Measurements from ENCODE around the gene STPG4.

DNA sequence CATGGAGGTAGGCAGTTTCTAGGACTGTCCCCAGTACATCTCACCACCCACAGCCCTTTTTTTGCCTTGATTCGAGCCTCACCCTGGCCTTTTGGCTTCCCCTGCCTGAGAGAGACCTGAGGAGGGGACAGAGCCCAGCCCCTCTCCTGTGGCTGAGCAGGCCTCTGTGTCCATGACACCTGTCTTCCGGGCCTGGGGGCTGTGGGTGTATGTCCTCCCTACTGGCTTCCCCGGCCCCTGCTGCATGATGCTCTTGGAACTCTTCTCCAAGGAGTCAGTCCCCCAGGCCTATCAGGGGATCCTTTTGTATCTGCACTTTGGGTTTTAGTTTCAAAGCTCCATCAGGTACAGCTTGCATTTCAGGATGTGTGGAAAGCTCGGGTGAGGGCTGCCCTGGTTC lies 80.4 kb downstream of the STPG4 start:
- TF ChIP-seq, protein P1, sequence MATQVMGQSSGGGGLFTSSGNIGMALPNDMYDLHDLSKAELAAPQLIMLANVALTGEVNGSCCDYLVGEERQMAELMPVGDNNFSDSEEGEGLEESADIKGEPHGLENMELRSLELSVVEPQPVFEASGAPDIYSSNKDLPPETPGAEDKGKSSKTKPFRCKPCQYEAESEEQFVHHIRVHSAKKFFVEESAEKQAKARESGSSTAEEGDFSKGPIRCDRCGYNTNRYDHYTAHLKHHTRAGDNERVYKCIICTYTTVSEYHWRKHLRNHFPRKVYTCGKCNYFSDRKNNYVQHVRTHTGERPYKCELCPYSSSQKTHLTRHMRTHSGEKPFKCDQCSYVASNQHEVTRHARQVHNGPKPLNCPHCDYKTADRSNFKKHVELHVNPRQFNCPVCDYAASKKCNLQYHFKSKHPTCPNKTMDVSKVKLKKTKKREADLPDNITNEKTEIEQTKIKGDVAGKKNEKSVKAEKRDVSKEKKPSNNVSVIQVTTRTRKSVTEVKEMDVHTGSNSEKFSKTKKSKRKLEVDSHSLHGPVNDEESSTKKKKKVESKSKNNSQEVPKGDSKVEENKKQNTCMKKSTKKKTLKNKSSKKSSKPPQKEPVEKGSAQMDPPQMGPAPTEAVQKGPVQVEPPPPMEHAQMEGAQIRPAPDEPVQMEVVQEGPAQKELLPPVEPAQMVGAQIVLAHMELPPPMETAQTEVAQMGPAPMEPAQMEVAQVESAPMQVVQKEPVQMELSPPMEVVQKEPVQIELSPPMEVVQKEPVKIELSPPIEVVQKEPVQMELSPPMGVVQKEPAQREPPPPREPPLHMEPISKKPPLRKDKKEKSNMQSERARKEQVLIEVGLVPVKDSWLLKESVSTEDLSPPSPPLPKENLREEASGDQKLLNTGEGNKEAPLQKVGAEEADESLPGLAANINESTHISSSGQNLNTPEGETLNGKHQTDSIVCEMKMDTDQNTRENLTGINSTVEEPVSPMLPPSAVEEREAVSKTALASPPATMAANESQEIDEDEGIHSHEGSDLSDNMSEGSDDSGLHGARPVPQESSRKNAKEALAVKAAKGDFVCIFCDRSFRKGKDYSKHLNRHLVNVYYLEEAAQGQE (tag by site-specific recombination; IDR thresholded peaks at IDR 0.05): no peak
- TF ChIP-seq ZBTB8A (tag by site-specific recombination; IDR thresholded peaks at IDR 0.05) (no peak), HOXC10 (CRISPR knock-in tag; IDR thresholded peaks at IDR 0.05) (no peak), HOXA7 (CRISPR knock-in tag; IDR thresholded peaks at IDR 0.05; ENCODE audit: borderline replicate concordance) (no peak), ZNF621 (tag by site-specific recombination; IDR thresholded peaks at IDR 0.05) (no peak)
- TF ChIP-seq, protein P2, sequence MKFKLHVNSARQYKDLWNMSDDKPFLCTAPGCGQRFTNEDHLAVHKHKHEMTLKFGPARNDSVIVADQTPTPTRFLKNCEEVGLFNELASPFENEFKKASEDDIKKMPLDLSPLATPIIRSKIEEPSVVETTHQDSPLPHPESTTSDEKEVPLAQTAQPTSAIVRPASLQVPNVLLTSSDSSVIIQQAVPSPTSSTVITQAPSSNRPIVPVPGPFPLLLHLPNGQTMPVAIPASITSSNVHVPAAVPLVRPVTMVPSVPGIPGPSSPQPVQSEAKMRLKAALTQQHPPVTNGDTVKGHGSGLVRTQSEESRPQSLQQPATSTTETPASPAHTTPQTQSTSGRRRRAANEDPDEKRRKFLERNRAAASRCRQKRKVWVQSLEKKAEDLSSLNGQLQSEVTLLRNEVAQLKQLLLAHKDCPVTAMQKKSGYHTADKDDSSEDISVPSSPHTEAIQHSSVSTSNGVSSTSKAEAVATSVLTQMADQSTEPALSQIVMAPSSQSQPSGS (tag by site-specific recombination; IDR thresholded peaks at IDR 0.05; ENCODE audit: low read depth): no peak
- TF ChIP-seq, protein P3, sequence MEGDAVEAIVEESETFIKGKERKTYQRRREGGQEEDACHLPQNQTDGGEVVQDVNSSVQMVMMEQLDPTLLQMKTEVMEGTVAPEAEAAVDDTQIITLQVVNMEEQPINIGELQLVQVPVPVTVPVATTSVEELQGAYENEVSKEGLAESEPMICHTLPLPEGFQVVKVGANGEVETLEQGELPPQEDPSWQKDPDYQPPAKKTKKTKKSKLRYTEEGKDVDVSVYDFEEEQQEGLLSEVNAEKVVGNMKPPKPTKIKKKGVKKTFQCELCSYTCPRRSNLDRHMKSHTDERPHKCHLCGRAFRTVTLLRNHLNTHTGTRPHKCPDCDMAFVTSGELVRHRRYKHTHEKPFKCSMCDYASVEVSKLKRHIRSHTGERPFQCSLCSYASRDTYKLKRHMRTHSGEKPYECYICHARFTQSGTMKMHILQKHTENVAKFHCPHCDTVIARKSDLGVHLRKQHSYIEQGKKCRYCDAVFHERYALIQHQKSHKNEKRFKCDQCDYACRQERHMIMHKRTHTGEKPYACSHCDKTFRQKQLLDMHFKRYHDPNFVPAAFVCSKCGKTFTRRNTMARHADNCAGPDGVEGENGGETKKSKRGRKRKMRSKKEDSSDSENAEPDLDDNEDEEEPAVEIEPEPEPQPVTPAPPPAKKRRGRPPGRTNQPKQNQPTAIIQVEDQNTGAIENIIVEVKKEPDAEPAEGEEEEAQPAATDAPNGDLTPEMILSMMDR (tag by site-specific recombination; IDR thresholded peaks at IDR 0.05): no peak

All from HEK293 (cell line).